Measurements from ENCODE around the gene TRAF3IP1.

GRCh38 chr2:238350150-238350897 is 30.0 kb downstream of the TRAF3IP1 start:
- TF ChIP-seq POLR2A (IDR thresholded peaks at IDR 0.05; ENCODE audit: low read depth, low read length) (no peak), POLR2AphosphoS5 (IDR thresholded peaks at IDR 0.05; ENCODE audit: low read depth, low read length) (no peak)
